Fibroblast of skin of left quadriceps (primary cell): ENCODE data around the gene GGCX.
"Not testable (repeated sequence)": the region's sequence is repeated elsewhere in the genome, so short reads cannot be mapped to it uniquely, and the experiment has no call there.

Experiments
- DNase-seq, 2 experiments: peaks; one replicate each; pipeline ENCODE4 v3.0.0-alpha.2; 2013; ENCODE audit warnings: low read depth in 2 of 2

Gene GGCX

GRCh38 chr2:85575739-85576138 is 14.4 kb upstream of the GGCX start:
- DNase-seq, result no peak

- DNase-seq, result no peak
These were observed 5.0 kb upstream of the GGCX start for GRCh38 chr2:85566265-85566664.

- DNase-seq, result no peak
These were observed 2.9 kb upstream of the GGCX start for GRCh38 chr2:85564144-85564563.

- no peak for DNase-seq
These were observed 447 bp downstream of the GGCX start for GRCh38 chr2:85560812-85561279.

GRCh38 chr2:85560403-85560726 is 928 bp downstream of the GGCX start:
- DNase-seq, result not testable (repeated sequence)

- no peak for DNase-seq
These were observed 3.1 kb downstream of the GGCX start for GRCh38 chr2:85558160-85558559.

- DNase-seq, result no peak
These were observed 4.2 kb downstream of the GGCX start for GRCh38 chr2:85557130-85557529.

- DNase-seq, result no peak
These were observed 6.2 kb downstream of the GGCX start for GRCh38 chr2:85554980-85555612.

- no peak for DNase-seq
These were observed 8.1 kb downstream of the GGCX start for GRCh38 chr2:85553184-85553583.

- DNase-seq, result peak in 1 of 2 experiments; percentile 53
These were observed 9.3 kb downstream of the GGCX start for GRCh38 chr2:85551698-85552678.

GRCh38 chr2:85550486-85550885 is 10.8 kb downstream of the GGCX start:
- no peak for DNase-seq

- peak; percentile 89 to 90 for DNase-seq
These were observed 11.5 kb downstream of the GGCX start for GRCh38 chr2:85549826-85550225.

- no peak for DNase-seq
These were observed 12.2 kb downstream of the GGCX start for GRCh38 chr2:85549095-85549494.

- DNase-seq, result no peak
These were observed 12.7 kb downstream of the GGCX start for GRCh38 chr2:85548608-85548900.

- no peak for DNase-seq
These were observed 13.3 kb downstream of the GGCX start for GRCh38 chr2:85547859-85548607.

GRCh38 chr2:85547089-85547858 is 14.0 kb downstream of the GGCX start:
- DNase-seq, result no peak

GRCh38 chr2:85545780-85546240 is 15.5 kb downstream of the GGCX start:
- no peak for DNase-seq

GRCh38 chr2:85544915-85545779 is 16.1 kb downstream of the GGCX start:
- not testable (repeated sequence) for DNase-seq

- not testable (repeated sequence) for DNase-seq
These were observed 17.0 kb downstream of the GGCX start for GRCh38 chr2:85544254-85544691.

GRCh38 chr2:85542777-85543176 is 18.5 kb downstream of the GGCX start:
- no peak for DNase-seq
